Suprapubic skin (tissue), 4 donors: Measurements from ENCODE around the gene CCDC50.

ENCODE experiments used
- CTCF ChIP-seq, 2 donors: fragments of 200-600 bp in 1 of 2; fragments of 450-650 bp in 1 of 2; sonication (generic) in 1 of 2; IDR thresholded peaks; one replicate each; pipeline ENCODE4 v1.5.1; 2016 to 2019; ENCODE audit warnings: antibody characterized with exemption in 2 of 2, mild to moderate bottlenecking in 1 of 2, moderate library complexity in 1 of 2
- POLR2A ChIP-seq, 2 donors: fragments of 450-650 bp; IDR thresholded peaks; one replicate each; pipeline ENCODE4 v1.6.1; 2017; ENCODE audit warnings: antibody characterized with exemption in 2 of 2, mild to moderate bottlenecking in 2 of 2, moderate library complexity in 2 of 2
- POLR2AphosphoS5 ChIP-seq, 3 donors: sonication (generic); formaldehyde crosslinking; IDR thresholded peaks; one replicate each; pipeline ENCODE4 v1.6.1; 2017; ENCODE audit warnings: antibody characterized with exemption in 3 of 3

- TF ChIP-seq CTCF (IDR thresholded peaks at IDR 0.05) (no peak), POLR2AphosphoS5 (IDR thresholded peaks at IDR 0.05) (no peak), POLR2A (IDR thresholded peaks at IDR 0.05) (no peak)
Observed at GRCh38 chr3:191294291-191294690, 34.9 kb upstream of the CCDC50 start.
